ENCODE results near the gene RLN3. TPM values are rescaled to one million over a fixed set of nuclear protein-coding genes. Genes with fewer than 3 reads are reported as not detected.
A peak's percentile ranks its signal among the peaks of the same experiment; 100 is the strongest.

The RLN3 gene
- total RNA-seq (2021) (not detected in 2 replicates), Bru-seq, nascent RNA (not detected), BruChase-seq, experiment 1, labeled RNA remaining after a 2-hour chase (not detected), BruChase-seq, experiment 2, labeled RNA remaining after a 6-hour chase (not detected)
- long read RNA-seq: 0 reads

GRCh38 chr19:14027856-14028450 lies at the start of gene RLN3:
TSS of gene RLN3 (plus strand) at chr19:14028148. CDS start at chr19:14028205, 57 bp downstream.
- CTCF ChIA-PET: no interaction called here
- no peak within 1 kb of the TSS for H3K4me3 ChIP-seq (ENCODE audit: low read depth, low read length, poor library complexity, severe bottlenecking)
- no peaks in the 10 kb centered on the region for H3K36me3 ChIP-seq (ENCODE audit: insufficient read depth, low read length, poor library complexity, severe bottlenecking)
- no peaks in the 10 kb centered on the region for H3K9me3 ChIP-seq (ENCODE audit: low read depth, low read length, poor library complexity, severe bottlenecking)
- DNase-seq (ENCODE audit: low spot score): no peak
- intact Hi-C loops (cut with micrococcal nuclease; ENCODE audit: unreplicated experiment): no loop called here
- no peaks in the 10 kb centered on the region for H3K27me3 ChIP-seq (replicated peaks; ENCODE audit: insufficient read depth, low read depth, low read length, poor library complexity)
- POLR2A ChIA-PET (ENCODE audit: low non-redundant PET): no interaction called here
- no peak within 1 kb of the TSS for H3K27ac ChIP-seq (ENCODE audit: low read depth, low read length, poor library complexity, severe bottlenecking)
- H3K4me1 ChIP-seq (ENCODE audit: insufficient read depth, low read length, poor library complexity, severe bottlenecking): no peaks in the 10 kb centered on the region
- no TSS peak for BruUV-seq (replicated peaks)
- TF ChIP-seq EZH2 (IDR thresholded peaks at IDR 0.05; ENCODE audit: borderline replicate concordance, low read depth, low read length, poor library complexity, severe bottlenecking) (no peak), CTCF (conservative IDR thresholded peaks at IDR 0.05; ENCODE audit: low read depth, low read length) (no peak)

- Histone ChIP-seq H3K4me1 (ENCODE audit: insufficient read depth, low read length, poor library complexity, severe bottlenecking) (peaks cover 22% of the 10 kb centered on the region), H3K27ac (ENCODE audit: low read depth, low read length, poor library complexity, severe bottlenecking) (peak overlapping the region; percentile 71), H3K36me3 (ENCODE audit: insufficient read depth, low read length, poor library complexity, severe bottlenecking) (no peaks in the 10 kb centered on the region), H3K9me3 (ENCODE audit: low read depth, low read length, poor library complexity, severe bottlenecking) (no peaks in the 10 kb centered on the region), H3K4me3 (ENCODE audit: low read depth, low read length, poor library complexity, severe bottlenecking) (peak overlapping the region; percentile 43), H3K27me3 (replicated peaks; ENCODE audit: insufficient read depth, low read depth, low read length, poor library complexity) (no peaks in the 10 kb centered on the region)
- DNase-seq (ENCODE audit: low spot score): peak; percentile 92
- TF ChIP-seq CTCF (conservative IDR thresholded peaks at IDR 0.05; ENCODE audit: low read depth, low read length): no peak
- TF ChIP-seq EZH2 (IDR thresholded peaks at IDR 0.05; ENCODE audit: borderline replicate concordance, low read depth, low read length, poor library complexity, severe bottlenecking): no peak
- CTCF ChIA-PET: interaction anchor here (0.6 to 1.0 kb wide), 3 partner anchors 25 to 701 kb away, joined by 4 to 15 read pairs (median 5); no protein-coding TSS in a partner anchor
- no TSS peak for BruUV-seq (replicated peaks)
- POLR2A ChIA-PET (ENCODE audit: low non-redundant PET): interaction anchor here (0.5 kb wide), 1 partner anchor 25 kb away, joined by 8 read pairs; no protein-coding TSS in a partner anchor
- intact Hi-C loops (cut with micrococcal nuclease; ENCODE audit: unreplicated experiment): no loop called here
These were observed 49.4 kb upstream of the RLN3 start for GRCh38 chr19:13978351-13979243.

- peak overlapping the region; percentile 71 for H3K27ac ChIP-seq (ENCODE audit: low read depth, low read length, poor library complexity, severe bottlenecking)
- ChIA-PET POLR2A (ENCODE audit: low non-redundant PET) (interaction anchor here (0.5 kb wide), 1 partner anchor 25 kb away, joined by 8 read pairs; no protein-coding TSS in a partner anchor), CTCF (interaction anchor here (1.0 kb wide), 1 partner anchor 24 kb away, joined by 4 read pairs; no protein-coding TSS in a partner anchor)
- H3K4me1 ChIP-seq (ENCODE audit: insufficient read depth, low read length, poor library complexity, severe bottlenecking): peaks cover 22% of the 10 kb centered on the region
- H3K4me3 ChIP-seq (ENCODE audit: low read depth, low read length, poor library complexity, severe bottlenecking): peak overlapping the region; percentile 43
- H3K27me3 ChIP-seq (replicated peaks; ENCODE audit: insufficient read depth, low read depth, low read length, poor library complexity): no peaks in the 10 kb centered on the region
- intact Hi-C loops (cut with micrococcal nuclease; ENCODE audit: unreplicated experiment): no loop called here
- H3K9me3 ChIP-seq (ENCODE audit: low read depth, low read length, poor library complexity, severe bottlenecking): no peaks in the 10 kb centered on the region
- BruUV-seq (replicated peaks): no TSS peak
- no peak for DNase-seq (ENCODE audit: low spot score)
- TF ChIP-seq CTCF (conservative IDR thresholded peaks at IDR 0.05; ENCODE audit: low read depth, low read length) (no peak), EZH2 (IDR thresholded peaks at IDR 0.05; ENCODE audit: borderline replicate concordance, low read depth, low read length, poor library complexity, severe bottlenecking) (no peak)
- no peaks in the 10 kb centered on the region for H3K36me3 ChIP-seq (ENCODE audit: insufficient read depth, low read length, poor library complexity, severe bottlenecking)
These were observed 48.7 kb upstream of the RLN3 start for GRCh38 chr19:13979244-13979615.

Data from A673 (cell line).